Prostate gland (tissue), 2 donors: ENCODE measurements around the gene LRRC28. TPM values are rescaled to one million over a fixed set of nuclear protein-coding genes. Genes with fewer than 3 reads are reported as not detected.
A peak's percentile ranks its signal among the peaks of the same experiment; 100 is the strongest.

Source experiments
- DNase-seq: peaks from one replicate; pipeline ENCODE4 v3.0.0-alpha.2; 2019; ENCODE audit warnings: low spot score
- H3K27ac ChIP-seq, 2 donors: fragments of 200-600 bp; sonication (generic); 2 replicates each; pipeline ENCODE4 v1.5.1; 2017 to 2019
- H3K27me3 ChIP-seq: fragments of 200-600 bp; sonication (generic); replicated peaks from 2 replicates; pipeline ENCODE4 v1.5.1; 2019; ENCODE audit not compliant: insufficient read depth
- H3K36me3 ChIP-seq, 2 donors: fragments of 200-600 bp; sonication (generic); 1 replicate in 1 of 2; 2 replicates in 1 of 2; pipeline versions ENCODE4 v1.5.1 to v1.8.1; 2017 to 2019
- H3K4me1 ChIP-seq: fragments of 200-600 bp; sonication (generic); replicated peaks from 2 replicates; pipeline ENCODE4 v1.5.1; 2019
- H3K4me3 ChIP-seq, 2 donors: fragments of 200-600 bp; sonication (generic); 2 replicates each; pipeline ENCODE4 v1.5.1; 2017 to 2019
- H3K9me3 ChIP-seq: fragments of 200-600 bp; sonication (generic); 2 replicates; pipeline ENCODE4 v1.5.1; 2017
- POLR2A ChIP-seq: fragments of 450-650 bp; IDR thresholded peaks from one replicate; pipeline ENCODE4 v1.6.1; 2016; ENCODE audit warnings: antibody characterized with exemption, mild to moderate bottlenecking
- POLR2AphosphoS5 ChIP-seq: sonication (generic); formaldehyde crosslinking; IDR thresholded peaks from one replicate; pipeline ENCODE4 v1.6.1; 2017; ENCODE audit warnings: antibody characterized with exemption
- WGBS: methylation state at CpG from one replicate; pipeline ENCODE4 v1.1.5; 2018; 5-methylcytosine and 5-hydroxymethylcytosine counted together
- intact Hi-C: fragments of 100-400 bp; cut with DNase I; formaldehyde crosslinking; loops from one replicate; pipeline ENCODE4 v1.14.2; 2022
- total RNA-seq, 2 donors: library from RNA; depleted of rRNA; stranded (reverse); fragments of >200 nt; gene quantifications; one replicate each; pipeline ENCODE4 v1.1.0, GENCODE V29; 2016
- TF ChIP-seq, protein P1 (sequence below), 4 experiments: fragments of 200-600 bp in 2 of 4; fragments of 450-650 bp in 2 of 4; sonication (generic) in 2 of 4; IDR thresholded peaks; 1 replicate in 3 of 4; 2 replicates in 1 of 4; pipeline ENCODE4 v1.5.1; 2016 to 2019; ENCODE audit warnings: antibody characterized with exemption in 4 of 4, mild to moderate bottlenecking in 2 of 4, moderate library complexity in 2 of 4

Gene LRRC28
- total RNA-seq, 2 donors from 2014 or later, result 16.0 to 36.8 TPM

DNA sequence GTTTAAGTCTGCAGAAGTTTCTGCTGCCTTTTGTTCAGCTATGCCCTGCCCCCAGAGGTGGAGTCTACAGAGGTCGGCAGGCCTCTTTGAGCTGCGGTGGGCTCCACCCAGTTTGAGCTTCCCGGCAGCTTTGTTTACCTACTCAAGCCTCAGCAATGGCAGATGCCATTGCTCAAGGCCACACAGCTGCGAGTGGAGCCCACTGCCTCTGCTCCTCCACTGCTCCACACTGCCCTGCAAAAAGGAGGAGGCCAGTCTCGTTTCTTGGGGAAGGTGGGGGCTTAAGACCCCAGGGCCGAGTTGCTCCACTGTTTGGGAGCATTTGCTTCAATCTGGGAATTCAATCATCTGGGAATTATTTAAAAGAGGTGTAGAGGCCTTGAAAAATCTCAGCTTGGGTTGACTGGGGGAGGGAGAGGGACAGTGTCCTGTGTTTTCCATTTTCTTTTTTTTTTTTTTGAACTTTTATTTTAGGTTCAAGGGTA is 169.9 kb downstream of the LRRC28 start:
- Histone ChIP-seq H3K27me3 (no peaks in the 10 kb centered on the region), H3K9me3 (no peaks in the 10 kb centered on the region), H3K27ac (no peak overlapping the region), H3K36me3 (no peaks in the 10 kb centered on the region), H3K4me1 (no peaks in the 10 kb centered on the region), H3K4me3 (no peak overlapping the region)
- TF ChIP-seq, protein P1, sequence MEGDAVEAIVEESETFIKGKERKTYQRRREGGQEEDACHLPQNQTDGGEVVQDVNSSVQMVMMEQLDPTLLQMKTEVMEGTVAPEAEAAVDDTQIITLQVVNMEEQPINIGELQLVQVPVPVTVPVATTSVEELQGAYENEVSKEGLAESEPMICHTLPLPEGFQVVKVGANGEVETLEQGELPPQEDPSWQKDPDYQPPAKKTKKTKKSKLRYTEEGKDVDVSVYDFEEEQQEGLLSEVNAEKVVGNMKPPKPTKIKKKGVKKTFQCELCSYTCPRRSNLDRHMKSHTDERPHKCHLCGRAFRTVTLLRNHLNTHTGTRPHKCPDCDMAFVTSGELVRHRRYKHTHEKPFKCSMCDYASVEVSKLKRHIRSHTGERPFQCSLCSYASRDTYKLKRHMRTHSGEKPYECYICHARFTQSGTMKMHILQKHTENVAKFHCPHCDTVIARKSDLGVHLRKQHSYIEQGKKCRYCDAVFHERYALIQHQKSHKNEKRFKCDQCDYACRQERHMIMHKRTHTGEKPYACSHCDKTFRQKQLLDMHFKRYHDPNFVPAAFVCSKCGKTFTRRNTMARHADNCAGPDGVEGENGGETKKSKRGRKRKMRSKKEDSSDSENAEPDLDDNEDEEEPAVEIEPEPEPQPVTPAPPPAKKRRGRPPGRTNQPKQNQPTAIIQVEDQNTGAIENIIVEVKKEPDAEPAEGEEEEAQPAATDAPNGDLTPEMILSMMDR (IDR thresholded peaks at IDR 0.05), result no peak
- no peak for TF ChIP-seq POLR2AphosphoS5
- no peak for TF ChIP-seq POLR2A
- 30% methylated on average over 6 of the region's 6 CpGs for WGBS
- no peak for DNase-seq
- intact Hi-C loops, result no loop called here

DNA sequence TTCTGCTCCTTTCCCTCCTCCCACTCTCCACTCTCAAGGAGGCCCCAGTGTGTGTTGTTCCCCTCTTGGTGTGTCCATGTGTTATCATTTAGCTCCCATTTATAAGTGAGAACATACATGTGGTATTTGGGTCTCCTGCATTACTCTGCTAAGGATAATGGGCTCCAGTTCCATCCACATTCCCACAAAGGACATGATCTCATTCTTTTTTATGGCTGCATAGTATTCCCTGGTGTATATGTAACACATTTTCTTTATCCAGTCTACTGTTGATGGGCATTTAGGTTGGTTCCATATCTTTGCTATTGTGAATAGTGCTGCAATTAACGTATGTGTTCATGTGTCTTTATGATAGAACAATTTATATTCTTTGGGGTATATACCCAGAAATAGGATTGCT is 170.5 kb downstream of the LRRC28 start:
- intact Hi-C loops, result no loop called here
- H3K9me3 ChIP-seq, result no peaks in the 10 kb centered on the region
- TF ChIP-seq POLR2AphosphoS5 (no peak), POLR2A (no peak)
- TF ChIP-seq, protein P1 (IDR thresholded peaks at IDR 0.05), result no peak
- DNase-seq, result no peak
- H3K27me3 ChIP-seq, result no peaks in the 10 kb centered on the region
- 100% methylated on average over 1 of the region's 1 CpG for WGBS
- no peaks in the 10 kb centered on the region for H3K4me1 ChIP-seq
- H3K27ac ChIP-seq, result no peak overlapping the region
- H3K4me3 ChIP-seq, result no peak overlapping the region
- no peaks in the 10 kb centered on the region for H3K36me3 ChIP-seq

DNA sequence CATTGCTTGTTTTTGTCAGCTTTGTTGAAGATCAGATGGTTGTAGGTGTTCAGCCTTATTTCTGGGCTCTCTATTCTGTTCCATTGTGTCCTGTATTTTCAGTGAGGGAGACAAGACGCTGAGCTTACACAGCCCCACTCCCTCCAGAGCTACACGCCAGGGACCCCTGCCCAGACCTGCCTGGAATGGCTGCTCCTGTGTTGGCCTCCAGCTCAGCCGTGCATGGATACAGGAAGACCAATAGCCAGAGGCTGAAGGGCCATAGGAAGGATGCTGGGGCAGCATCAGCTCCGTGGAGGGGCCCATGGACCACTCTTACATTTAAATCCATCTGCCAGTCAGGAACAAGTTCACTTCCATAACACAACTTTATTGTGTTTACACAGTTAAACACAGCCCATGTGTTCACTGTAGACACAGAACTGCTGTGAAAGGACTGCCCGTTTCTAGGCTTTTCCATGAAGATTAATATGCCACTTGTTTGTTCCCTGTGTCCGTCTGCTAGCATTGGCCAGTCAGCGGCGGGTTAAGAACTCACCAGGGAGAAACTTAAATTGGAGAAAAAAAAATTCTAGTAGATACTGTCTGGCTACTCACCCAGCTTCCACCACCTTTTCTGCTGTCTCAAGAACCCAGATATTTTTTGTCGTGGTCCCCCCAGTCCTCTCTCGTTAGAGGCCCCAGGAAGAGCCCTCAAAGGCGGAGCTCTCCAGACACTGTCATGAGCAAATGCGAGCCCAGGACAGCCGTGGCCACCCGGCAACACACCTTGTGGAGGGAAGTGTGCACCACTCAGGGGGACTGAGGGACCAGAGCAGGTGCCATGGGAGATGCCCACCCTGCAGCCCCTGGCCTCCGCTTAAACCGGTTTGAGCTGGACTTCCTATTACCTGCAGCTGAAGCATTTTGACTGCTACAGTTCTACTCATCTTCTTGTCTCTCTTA is 172.2 kb downstream of the LRRC28 start:
- 74% methylated on average over 16 of the region's 16 CpGs for WGBS
- no peak for TF ChIP-seq POLR2A
- TF ChIP-seq, protein P1 (IDR thresholded peaks at IDR 0.05), result no peak
- peak; percentile 65 for TF ChIP-seq POLR2AphosphoS5
- Histone ChIP-seq H3K27ac (no peak overlapping the region), H3K4me3 (no peak overlapping the region), H3K4me1 (no peaks in the 10 kb centered on the region), H3K9me3 (no peaks in the 10 kb centered on the region), H3K36me3 (no peaks in the 10 kb centered on the region), H3K27me3 (no peaks in the 10 kb centered on the region)
- DNase-seq, result no peak
- intact Hi-C loops, result no loop called here

DNA sequence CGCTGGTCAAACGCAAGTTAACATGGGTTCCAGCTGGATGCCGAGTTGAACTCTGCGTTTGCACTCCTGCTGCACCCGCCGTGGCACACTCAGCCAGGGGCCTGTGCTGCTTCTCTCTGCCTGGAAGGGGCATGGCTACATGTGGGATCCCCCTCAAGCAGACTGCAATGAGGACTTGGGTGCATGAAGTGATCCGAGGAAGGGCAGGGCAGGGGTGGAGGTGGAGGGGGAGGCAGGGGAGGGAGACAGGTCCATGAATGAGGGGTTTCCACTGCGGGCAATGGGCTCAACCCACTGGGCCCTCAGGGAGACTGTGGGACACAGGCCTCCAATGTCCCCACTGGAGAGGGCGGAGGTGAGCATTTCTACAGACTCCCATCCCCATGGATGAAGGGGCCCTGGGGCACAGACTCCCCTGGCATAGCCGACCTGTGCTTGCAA is 172.9 kb downstream of the LRRC28 start:
- H3K4me1 ChIP-seq, result no peaks in the 10 kb centered on the region
- no peaks in the 10 kb centered on the region for H3K36me3 ChIP-seq
- whole genome bisulfite sequencing, result 93% methylated on average over 10 of the region's 10 CpGs
- no peak overlapping the region for H3K27ac ChIP-seq
- no peaks in the 10 kb centered on the region for H3K27me3 ChIP-seq
- intact Hi-C loops, result no loop called here
- no peak for TF ChIP-seq POLR2AphosphoS5
- TF ChIP-seq POLR2A, result no peak
- TF ChIP-seq, protein P1 (IDR thresholded peaks at IDR 0.05), result no peak
- H3K9me3 ChIP-seq, result no peaks in the 10 kb centered on the region
- H3K4me3 ChIP-seq, result no peak overlapping the region
- DNase-seq, result no peak
